Measurements from ENCODE around the gene MRNIP.

The MRNIP gene

DNA sequence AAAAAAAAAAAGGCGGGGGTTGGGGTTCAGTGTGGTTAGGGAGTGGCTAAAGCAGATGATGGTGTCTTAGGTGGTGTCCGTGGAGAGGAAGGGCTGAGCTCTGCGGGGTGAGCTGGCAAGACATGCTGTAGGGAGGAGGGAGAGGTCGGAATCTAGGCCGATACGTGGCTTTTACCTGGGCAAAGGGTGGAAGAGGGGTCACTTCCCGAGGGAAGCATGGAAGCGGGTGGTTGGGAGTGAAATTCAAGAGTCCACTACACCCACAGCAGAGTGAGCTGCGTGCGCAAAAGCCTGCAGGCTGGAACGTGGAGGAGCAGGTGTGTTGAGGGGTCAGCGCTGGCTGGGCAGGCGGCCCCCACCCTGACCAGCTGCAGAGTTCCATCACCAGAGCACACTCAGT lies 31.3 kb upstream of the MRNIP start:
- DNase-seq (ENCODE audit: low read depth in 2 of 2), result no peak

DNA sequence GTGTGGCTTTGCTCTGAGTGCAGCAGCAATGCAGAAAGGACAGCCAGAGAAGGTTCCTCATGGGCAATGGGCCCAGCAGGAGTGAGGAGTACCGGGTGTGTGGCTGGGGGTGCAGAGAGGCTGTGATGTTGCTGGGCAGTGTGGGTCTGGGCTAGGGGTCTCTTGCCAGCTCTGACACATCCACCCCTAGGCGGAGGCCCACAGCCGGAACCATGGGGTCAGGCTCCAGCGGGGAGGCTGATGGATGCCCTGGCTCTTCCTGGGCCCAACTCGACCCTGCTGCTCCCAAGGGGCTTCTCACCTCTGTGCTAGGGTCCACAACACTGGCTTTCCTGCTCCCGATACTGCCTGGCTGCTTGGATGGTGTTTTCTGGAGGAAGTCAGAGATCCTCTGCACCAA lies 29.2 kb upstream of the MRNIP start:
- no peak for DNase-seq (ENCODE audit: low read depth in 2 of 2)

GRCh38 chr5:179887095-179887494 lies 28.5 kb upstream of the MRNIP start:
- DNase-seq (ENCODE audit: low read depth in 2 of 2), result no peak

DNA sequence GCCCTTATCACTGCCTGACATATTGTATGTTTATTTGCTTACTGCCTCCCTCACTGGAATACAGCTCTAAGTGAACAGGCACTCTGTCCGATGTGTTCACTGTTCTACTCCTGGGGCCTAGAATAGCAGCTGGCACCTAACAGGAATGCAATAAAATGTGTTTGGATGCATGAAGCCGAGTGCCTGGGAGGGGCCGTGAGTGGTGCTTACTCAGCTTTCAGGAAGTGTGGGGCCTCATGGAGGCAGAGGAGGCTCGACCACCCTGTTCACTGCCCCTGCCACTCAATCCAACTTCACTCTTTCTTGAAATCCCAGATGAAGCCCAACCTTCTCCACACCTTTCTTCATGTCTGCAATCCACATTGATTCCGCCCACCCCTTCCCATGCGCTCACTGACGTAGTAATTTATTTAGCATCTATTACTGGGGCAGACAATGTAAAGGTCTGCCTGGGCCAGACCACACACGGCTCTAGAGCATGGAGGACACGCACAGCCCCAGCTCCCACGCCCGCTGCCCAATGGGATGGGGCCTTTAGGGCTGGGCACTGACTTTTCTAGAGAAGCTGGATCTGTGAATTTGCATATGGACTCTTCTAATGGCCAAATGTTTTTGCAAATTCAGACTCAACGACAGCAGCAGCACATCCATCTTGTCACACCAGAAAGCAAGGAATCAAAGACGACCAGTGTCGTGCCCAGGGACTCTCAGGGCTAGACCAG lies 27.7 kb upstream of the MRNIP start:
- no peak for DNase-seq (ENCODE audit: low read depth in 2 of 2)

DNA sequence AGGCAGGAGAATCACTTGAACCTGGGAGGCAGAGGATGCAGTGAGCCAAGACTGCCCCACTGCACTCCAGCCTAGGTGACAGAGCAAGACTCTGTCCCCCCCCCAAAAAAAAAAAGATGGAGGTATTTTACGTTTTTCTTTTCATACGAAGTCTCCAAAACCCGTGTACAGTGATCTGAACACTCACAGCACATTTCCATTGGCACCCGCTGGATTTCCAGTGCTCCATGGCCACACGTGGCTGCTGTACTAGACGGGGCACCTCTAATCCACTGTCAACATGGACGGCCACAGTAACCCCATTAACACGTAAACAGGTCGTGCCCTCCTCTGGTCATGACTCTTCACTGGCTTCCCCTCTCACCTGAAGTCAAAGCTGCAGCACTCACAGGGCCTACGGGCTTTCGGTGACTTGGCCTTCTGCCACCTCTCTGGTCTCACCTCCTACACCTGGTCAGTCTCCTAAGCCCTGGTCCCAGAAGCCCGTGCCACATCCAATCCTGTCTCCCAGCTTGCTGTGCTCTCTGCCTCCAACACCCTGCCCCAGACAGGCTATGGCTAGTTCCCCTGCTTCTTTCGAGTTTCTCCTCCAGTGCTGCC lies 27.0 kb upstream of the MRNIP start:
- DNase-seq (ENCODE audit: low read depth in 2 of 2), result no peak

- no peak for DNase-seq (ENCODE audit: low read depth in 2 of 2)
Measured at GRCh38 chr5:179883163-179883562, 24.5 kb upstream of the MRNIP start.

- DNase-seq (ENCODE audit: low read depth in 2 of 2), result no peak
Measured at GRCh38 chr5:179882338-179882737, 23.7 kb upstream of the MRNIP start.

GRCh38 chr5:179880848-179881590 lies 22.4 kb upstream of the MRNIP start:
- no peak for DNase-seq (ENCODE audit: low read depth in 2 of 2)

GRCh38 chr5:179880066-179880650 lies 21.5 kb upstream of the MRNIP start:
- DNase-seq (ENCODE audit: low read depth in 2 of 2), result no peak

DNA sequence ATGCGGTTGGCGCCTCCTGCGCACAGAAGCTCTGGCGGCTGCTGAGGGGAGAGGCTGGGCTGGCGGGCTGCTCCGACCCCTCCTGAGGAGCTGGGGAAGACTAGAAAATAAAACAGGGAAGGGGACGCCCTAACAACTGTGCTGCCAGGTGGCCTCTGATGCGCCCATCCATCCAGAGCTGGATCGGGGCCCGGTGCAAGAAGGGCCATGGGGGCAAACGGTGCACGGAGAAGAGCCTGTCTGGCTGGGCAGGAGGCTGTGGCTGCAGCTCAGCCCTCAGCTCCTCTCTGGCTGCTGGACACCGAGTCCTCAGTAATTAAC lies 21.0 kb upstream of the MRNIP start:
- no peak for DNase-seq (ENCODE audit: low read depth in 2 of 2)

DNA sequence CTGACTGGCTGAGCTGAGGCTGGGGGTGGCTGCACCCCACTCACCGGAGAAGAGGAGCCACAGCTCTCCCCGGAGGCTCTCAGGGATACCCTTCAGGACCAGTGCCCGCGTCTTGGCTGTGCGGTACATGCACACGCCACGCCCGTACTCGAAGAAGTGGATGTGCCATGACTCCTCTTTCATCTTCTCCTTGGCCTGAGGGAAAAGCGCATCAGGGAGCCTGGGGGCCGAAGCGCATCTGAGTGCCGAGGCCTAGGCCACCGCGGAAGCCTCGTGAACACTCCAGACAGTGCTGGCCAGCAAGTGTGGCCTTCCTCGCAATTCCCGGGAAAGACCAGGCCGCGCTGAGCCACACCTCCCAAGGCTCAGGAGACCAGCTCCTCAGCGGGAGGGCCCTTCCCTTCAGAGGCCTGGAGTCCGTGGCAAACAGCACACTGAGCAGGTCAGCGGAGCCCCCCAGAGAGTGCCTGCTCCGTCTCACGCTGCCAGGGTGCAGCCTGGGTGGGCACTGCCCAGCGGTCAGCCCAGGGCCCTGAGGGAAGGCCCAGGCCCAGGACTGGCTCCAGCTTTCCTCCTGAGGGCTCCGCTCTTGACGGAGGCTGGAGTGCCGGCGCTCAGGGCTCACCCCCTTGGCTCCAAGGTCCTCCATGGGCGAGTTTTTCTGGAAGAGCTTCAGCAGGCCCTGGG lies 20.5 kb upstream of the MRNIP start:
- DNase-seq (ENCODE audit: low read depth in 2 of 2), result no peak

- no peak for DNase-seq (ENCODE audit: low read depth in 2 of 2)
Measured at GRCh38 chr5:179878222-179879002, 19.8 kb upstream of the MRNIP start.

GRCh38 chr5:179876610-179876952 lies 18.0 kb upstream of the MRNIP start:
- DNase-seq (ENCODE audit: low read depth in 2 of 2), result no peak

DNA sequence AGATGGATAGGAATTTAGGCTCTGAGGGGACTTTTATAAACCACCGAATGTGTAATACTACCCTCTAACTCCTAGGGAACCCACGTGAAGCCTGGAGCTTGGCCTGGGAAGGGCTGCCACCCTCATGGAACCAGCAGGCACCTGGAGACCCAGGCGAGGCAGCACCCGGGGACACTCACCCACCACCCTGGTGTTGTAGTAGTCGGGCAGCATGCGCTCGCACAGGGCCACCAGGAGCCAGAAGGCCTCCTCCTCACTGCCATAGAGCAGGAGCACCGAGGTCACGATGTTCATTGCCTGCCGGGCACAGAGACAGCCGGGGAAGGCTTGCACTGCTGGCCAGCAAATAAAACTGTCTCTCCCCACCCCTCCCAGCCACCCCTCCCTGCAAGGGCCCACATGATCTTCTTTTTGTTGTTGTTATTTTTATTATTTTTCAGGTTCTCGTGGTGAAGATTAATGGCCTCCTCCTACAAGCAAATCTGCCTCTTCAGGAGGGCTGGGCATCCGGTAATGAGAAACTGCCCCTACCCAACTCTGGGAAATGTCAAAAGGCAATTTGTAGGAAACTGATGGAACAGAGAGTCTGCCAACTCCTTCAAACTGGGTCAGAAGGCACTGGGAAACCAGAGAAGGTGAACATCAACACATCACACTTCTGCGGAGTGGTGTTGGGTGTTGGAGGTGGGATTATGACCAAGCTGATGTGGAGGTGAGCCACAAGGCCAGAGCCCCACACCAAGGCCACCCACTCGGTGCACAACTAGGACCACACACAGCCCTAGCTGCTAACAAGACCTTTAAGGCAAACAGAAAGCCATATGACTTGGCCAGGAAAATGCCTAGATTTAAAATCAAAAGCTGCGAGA lies 17.4 kb upstream of the MRNIP start:
- DNase-seq (ENCODE audit: low read depth in 2 of 2), result no peak

DNA sequence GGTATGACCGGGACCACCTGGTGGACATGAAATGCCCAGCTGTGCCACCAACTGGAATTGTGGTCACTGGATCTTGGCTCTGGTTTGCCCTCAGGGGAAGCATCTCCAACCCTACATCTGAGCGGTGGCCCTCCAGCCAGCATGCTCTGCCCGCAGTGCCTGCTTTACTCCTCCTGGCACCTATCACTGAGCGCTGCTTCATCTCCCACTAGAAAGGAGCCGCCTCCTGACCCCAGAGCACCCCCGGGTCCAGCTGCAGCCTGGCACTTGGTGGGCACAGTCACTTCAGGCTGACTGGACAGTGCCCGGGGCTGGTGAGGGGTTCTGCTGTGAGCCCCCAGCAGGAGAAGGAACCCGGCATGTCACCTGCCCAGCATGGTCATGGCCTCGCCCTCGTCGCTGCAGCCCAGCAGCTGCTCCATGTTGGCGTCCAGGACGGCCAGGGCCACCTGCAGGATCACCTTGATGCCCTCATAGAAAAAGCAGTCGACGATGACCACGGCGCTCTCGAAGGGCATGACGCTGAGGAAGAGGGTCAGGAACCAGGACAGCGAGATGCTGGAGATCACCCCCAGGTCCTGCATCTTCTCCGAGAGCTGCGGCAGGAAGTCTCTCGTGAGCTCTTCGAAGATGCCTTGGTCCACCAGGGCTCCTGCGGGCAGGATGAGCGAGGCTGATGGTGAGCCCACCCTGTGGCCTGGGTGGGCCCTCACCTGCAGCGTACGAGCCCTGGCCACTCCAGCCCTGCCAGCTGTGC lies 16.1 kb upstream of the MRNIP start:
- no peak for DNase-seq (ENCODE audit: low read depth in 2 of 2)

DNA sequence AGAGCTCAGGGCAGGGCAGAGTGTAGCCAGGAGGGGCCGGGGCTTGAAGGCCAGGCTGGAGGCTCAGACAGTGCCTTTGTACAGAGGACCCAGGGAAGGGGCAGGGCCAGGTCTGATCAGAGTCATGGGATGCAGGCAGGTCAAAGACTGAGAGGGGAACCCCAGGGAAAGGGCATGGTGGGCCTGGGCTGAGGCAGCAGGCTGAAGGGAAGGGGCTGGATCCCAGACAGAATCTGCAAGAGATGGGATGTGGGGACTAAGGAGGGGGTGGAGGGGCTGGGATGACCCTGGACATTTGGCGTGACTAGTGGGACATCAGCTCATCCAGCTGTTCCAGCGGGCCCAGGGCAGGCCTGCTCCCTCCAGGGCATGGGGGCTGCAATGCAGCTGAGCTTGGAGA lies 15.5 kb upstream of the MRNIP start:
- DNase-seq (ENCODE audit: low read depth in 2 of 2), result no peak

- no peak for DNase-seq (ENCODE audit: low read depth in 2 of 2)
Measured at GRCh38 chr5:179873588-179874110, 15.0 kb upstream of the MRNIP start.

DNA sequence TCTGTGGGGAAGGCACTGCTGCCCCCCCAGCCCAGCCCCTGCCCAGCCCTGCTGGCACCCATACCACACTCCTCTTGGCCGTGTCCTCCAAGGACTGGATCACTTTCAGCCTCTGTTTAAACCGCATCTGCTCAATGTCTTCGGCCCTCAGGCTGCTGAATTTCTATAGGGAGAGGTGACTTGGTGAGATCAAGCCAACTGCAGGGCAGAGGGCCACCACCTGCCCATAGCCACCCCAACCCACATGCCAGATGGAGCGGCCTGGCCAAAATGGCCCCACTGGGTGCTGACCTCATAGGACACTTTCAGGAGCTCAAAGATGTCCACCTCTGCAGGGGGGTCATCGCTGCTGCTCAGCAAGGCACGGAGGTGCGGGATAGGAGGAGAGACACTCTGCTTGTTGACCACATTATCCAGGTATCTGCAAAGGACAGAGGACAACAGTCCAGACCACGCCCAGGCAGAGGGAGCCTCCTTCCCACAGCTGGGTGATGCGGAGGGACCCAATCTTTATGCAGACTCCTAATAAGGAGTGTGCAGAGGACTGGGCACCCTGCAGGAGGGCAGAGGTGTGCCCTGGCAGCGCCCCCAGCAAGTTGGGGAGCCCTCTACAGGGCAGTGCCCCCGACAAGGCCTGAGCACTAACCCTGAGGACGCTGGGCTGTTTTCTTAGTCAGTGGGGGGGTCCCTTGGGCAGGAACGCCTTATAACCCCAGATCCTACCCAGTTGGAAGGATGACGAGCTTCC lies 14.4 kb upstream of the MRNIP start:
- DNase-seq (ENCODE audit: low read depth in 2 of 2), result no peak

Measured in stimulated activated CD8-positive, alpha-beta memory T cell treated with anti-CD3 and anti-CD28 coated beads, Interleukin-15, amount 100 ng/mL, for 48 hours (primary cell).